GM13976 (cell line): ENCODE results near the gene IDI1.
"Not testable (repeated sequence)": the region's sequence is repeated elsewhere in the genome, so short reads cannot be mapped to it uniquely, and the experiment has no call there.

Experiments
- DNase-seq: peaks from one replicate; pipeline ENCODE4 v3.0.0; 2012; ENCODE audit warnings: low spot score
- in situ Hi-C: fragments of 300-500 bp; cut with MboI; formaldehyde crosslinking; loops from one replicate; pipeline ENCODE4 v1.12.0; 2022; ENCODE audit warnings: low sequenced_read_pairs, mixed read lengths, inconsistent platforms; ENCODE audit not compliant: unreplicated experiment
- TF ChIP-seq, protein P1 (sequence below): IDR thresholded peaks from 2 replicates; pipeline ENCODE4 v1.5.1; 2012; ENCODE audit warnings: borderline replicate concordance, mild to moderate bottlenecking; ENCODE audit not compliant: insufficient read depth; ENCODE audit errors: extremely low read depth, missing control alignments, control extremely low read depth

Gene IDI1

DNA sequence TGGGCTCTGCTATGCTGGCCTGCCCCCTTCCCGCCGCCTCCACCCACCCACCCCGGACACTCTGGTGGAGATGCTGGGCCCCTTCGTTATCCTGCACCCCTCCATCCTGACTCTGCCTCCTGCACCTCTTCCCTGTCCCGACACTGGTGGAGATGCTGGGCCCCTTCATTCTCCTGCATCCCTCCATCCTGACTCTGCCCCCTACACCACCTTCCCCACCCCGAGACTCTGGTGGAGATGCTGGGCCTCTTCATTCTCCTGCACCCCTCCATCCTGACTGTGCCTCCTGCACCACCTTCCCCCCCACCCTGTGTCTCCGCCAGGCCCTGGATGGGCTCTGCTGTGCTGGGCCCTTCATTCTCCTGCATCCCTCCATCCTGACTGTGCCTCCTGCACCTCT, 38.2 kb downstream of the IDI1 start:
- in situ Hi-C loops = no loop called here
- DNase-seq = no peak
- TF ChIP-seq, protein P1, sequence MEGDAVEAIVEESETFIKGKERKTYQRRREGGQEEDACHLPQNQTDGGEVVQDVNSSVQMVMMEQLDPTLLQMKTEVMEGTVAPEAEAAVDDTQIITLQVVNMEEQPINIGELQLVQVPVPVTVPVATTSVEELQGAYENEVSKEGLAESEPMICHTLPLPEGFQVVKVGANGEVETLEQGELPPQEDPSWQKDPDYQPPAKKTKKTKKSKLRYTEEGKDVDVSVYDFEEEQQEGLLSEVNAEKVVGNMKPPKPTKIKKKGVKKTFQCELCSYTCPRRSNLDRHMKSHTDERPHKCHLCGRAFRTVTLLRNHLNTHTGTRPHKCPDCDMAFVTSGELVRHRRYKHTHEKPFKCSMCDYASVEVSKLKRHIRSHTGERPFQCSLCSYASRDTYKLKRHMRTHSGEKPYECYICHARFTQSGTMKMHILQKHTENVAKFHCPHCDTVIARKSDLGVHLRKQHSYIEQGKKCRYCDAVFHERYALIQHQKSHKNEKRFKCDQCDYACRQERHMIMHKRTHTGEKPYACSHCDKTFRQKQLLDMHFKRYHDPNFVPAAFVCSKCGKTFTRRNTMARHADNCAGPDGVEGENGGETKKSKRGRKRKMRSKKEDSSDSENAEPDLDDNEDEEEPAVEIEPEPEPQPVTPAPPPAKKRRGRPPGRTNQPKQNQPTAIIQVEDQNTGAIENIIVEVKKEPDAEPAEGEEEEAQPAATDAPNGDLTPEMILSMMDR = no peak

DNA sequence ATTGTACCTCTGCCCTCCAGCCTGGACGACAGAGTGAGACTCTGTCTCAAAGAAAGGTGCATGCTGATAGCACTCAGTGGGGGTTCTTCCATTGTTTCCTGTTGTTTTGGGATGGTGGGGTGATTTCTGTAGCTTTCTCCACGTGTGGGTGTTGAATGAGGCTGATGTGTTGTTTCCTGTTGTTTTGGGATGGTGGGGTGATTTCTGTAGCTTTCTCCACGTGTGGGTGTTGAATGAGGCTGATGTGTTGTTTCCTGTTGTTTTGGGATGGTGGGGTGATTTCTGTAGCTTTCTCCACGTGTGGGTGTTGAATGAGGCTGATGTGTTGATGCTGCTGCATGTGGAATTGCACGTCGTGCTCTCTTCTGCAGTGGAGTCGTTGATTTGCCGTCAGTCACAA, 39.0 kb downstream of the IDI1 start:
- DNase-seq, in situ Hi-C loops: not testable (repeated sequence)

DNA sequence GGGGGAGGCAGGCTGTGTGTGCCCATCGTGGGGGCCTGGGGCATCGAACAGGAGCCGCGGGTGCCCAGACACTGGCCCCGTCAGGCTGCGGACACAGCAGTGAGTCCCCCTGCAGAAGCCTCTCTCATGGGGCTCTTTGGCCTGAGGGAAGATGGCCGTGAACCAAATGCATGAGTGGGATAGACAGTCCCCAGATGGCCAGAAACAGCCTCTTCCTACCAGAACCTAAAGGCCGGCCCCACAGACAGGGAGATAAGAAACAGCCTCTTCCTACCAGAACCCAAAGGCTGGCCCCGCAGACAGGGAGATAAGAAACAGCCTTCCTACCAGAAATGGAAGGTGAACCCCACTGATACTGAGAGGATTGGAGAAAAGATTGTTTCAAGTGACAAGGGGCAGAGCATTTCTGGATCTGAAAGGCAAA, 39.8 kb downstream of the IDI1 start:
- in situ Hi-C loops = no loop called here
- TF ChIP-seq, protein P1 = no peak
- DNase-seq = no peak

DNA sequence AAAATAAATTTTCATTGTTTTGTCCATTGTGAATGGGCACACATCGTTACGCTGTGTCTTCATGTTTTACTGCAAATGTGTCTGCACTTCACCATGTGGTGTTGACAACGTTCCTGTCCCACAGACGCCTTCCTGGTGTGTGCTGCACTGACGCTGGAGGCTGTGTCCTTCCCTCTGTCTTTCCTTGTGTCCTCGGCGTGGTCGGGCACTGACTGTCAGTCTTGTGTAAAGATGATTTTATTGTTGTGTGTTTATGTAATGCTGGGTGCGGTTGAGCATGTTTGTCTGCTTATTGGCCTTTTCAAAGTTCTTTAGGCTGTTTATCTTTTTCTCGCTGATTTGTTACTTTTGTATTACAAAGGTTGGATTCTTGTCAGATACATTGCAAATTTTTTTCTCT, 41.3 kb downstream of the IDI1 start:
- TF ChIP-seq, protein P1 = no peak
- in situ Hi-C loops = no loop called here
- DNase-seq = no peak

DNA sequence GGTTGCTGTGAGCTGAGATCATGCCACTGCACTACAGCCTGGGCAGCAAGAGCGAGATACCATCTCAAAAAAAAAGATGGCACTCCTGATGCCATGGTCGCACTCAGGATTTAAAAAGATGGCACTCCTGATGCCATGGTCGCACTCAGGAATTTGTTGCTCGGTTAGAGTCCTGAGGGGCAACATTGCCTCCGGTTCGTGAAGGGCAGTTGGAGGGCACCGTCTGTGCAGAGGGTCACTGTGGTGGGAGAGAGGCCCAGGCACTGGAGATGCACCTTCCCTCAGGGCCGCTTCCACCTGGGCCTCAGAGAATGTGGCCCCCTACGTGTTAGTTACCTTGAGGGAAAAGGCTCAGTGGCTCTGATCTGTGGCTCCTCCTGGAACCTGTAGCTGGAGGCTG, 42.3 kb downstream of the IDI1 start:
- in situ Hi-C loops = no loop called here
- TF ChIP-seq, protein P1 = no peak
- no peak for DNase-seq

DNA sequence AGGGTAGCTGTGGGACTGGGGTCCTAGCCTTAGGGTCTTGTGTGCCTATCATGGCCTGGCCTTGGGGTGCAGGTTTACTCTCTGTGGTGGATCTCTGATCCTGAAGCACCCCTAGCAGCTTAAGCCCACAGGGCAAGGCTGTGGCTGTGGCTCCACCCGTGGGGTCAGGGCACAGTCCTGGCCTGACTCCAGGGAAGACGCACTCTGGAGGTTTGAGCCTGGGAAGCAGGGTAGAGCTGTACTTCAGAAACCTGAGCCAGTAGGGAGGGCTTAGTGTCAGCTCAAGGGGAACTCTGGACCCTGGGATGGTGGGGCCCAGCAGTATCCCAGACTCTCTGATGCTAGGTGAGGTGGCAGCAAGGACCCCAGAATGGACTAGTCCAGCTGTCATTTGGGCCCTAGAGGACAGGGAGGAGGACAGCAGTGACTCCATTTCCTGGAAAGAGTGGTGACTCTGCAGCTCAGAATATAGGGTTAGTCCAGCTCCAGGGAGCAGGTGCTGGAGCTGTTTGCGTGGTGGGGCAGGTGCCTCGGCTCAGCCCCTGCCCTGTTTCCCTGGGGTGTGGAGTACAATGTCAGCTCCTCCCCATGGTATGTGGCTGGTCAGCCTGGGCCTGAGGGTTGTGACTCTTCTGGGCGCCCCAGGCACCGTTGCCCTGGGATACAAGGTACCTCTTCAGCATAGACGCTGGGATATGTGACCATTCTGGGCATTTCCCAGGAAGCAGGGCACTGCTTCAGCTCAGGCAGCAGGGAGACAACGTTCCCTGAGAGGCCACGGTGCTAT, 44.8 kb downstream of the IDI1 start:
- TF ChIP-seq, protein P1 = no peak
- in situ Hi-C loops = no loop called here
- DNase-seq = no peak

DNA sequence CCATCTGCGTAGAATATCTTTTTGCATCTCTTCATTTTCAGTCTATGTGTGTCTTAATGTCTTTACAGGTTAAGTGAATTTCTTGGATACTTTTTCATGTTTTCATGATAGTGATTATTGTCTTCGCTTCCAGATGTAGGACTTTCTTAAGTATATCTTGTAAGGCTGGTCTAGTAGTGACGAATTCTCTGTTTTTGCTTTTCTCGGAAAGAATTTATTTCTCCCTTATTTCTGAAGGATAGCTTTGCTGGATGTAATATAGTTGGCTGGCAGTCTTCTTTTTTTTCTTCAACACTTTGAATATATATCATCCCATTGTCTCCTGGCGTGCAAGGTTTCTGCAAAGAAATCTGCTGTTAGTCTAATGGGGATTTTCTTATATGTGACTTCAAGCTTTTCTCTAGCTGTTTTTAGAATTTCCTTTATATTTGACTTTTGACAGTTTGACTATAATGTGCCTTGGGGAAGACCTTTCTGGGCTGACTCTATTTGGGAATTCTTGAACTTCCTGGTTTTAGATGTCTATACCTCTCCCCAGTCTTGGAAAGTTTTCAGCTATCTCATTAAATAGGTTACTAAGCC, 46.4 kb downstream of the IDI1 start:
- DNase-seq = no peak
- TF ChIP-seq, protein P1 = no peak
- in situ Hi-C loops = no loop called here
